Activated gamma-delta T cell treated with anti-CD3 and anti-CD28 coated beads, Interleukin-2, amount 50 U/mL, for 16 hours (primary cell): ENCODE measurements around the gene ASMTL.
"Not testable (repeated sequence)": the region's sequence is repeated elsewhere in the genome, so short reads cannot be mapped to it uniquely, and the experiment has no call there.

Experiments used
- DNase-seq: peaks from one replicate; pipeline ENCODE4 v3.0.0-alpha.2; 2020; ENCODE audit warnings: low read depth

The ASMTL gene

DNA sequence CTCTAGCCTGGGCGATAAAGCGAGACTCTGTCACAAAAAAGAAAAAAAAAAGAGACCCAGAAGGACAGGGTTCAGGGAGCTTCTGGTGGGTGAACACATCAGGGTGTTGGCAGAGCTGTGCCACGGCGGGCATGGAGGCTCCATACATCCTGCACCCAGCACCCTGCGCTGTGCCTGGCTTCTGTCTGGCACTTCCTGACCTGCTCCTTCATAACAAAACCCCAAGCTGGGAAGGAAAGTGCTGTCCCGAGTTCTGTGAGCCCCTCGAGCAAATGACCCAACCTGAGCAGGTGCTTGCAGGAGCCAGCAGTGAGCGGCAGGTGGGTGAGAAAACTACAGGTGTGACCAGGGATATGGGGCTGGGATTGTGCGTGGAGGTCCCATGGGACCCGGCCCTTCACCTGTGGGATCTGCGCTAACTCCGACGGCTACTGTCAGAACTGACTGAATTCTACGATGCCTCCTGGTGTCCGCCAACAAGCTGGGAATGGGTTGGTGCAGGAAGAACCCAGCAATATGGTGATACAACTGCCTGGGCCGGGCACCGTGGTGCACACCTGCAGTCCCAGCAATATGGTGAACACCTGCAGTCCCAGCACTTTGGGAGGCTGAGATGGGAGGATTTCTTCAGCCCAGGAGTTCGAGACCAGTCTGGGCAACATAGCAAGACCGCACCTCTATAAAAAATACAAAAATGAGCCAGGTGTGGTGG, 18.9 kb downstream of the ASMTL start:
- no peak for DNase-seq

DNA sequence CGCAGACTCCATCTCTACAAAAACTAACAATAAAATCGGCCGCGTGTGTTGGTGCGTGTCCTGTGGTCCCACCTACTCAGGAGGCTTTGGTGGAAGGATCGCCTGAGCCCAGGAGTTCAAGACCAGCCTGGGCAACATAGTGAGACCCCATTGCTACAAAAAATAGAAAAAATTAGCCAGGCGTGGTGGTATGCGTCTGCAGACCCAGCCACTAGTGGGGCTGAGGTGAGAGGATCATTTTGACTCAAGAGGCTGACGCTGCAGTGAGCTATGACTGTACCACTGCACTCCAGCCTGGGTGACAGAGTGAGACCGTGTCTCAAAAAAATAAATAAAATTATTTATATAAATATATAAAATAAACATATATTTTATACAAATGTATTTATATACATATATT, 22.3 kb downstream of the ASMTL start:
- no peak for DNase-seq

DNA sequence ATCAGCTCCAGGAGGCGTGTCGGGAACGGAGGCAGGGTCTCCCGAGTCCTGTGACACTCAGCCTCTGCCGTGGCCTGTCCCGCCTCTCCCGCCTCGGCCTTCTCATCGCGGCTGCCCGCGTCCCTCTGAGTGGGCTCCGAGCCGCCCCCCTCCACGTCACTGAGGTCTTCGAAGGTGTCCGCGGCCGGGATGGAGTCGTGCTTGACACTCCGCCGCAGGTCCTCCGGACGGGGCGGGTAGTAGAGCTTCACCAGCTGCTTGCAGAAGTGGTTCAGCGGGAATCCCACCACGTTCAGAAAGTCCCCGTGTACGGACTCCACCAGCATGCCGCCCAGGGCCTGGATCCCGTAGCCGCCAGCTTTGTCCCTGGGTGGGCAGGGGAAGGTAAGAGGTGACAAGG, 25.0 kb downstream of the ASMTL start:
- no peak for DNase-seq

DNA sequence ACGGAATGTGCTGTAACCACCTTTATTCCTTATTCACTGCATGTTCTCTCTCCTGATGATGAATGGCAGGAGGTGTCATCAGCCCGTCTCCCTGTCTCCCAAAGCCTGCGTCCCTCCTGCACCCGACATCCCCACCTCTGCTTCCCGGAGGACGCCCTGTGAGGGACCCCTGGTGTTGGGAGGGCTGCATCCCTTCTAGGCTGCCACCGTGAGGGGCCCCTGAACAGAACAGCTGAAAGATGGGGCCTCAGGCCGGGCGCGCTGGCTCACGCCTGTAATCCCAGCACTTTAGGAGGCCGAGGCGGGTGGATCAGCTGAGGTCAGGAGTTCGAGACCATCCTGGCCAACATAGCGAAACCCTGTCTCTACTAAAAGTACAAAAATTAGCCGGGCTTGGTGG, 26.4 kb downstream of the ASMTL start:
- DNase-seq = not testable (repeated sequence)

DNA sequence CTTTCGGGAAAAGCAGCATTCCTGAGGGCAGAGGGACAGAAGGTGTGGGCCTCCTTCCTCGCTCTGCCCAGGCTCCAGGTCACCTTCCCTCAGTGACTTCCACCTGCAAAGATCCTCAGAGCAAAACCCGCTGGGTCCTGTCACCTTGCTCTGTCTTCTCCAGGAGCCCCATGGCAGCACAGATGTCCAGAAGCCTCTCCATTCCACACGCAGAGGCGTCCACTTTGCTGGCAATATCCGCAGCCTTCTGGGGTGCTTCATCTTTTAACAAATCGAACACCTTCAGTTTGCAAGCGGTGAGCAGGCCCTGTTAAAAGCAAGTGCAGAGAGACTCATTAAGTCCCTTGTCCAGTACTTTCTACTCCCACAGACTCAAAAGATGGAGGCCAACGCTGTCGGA, 27.3 kb downstream of the ASMTL start:
- DNase-seq = no peak

DNA sequence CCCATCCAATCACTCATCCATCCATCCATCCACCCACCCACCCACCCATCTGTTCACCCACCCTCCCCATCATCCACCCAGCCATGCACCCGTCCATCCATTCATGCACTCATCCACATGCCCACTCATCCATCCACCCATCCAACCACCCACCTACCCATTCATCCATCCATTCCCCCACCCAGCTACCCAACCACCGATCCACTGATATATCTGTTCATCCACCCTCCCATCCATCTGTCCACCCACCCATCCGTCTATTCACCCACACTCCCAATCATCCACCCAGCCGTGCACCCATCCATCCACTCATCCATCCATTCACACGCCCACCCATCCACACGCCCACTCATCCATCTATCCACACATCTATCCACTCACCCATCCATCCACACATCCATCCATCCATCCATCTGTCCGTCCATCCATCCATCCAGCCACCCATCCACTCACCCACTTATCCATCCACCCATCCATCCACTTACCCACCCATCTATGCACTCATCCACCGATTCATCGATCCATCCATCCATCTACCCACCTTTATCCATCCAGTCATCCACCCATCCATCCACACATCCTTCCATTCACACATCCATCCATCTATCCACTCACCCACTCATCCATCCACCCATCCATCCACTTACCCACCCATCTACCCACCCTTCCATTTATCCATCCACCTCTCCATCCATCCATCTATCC, 28.4 kb downstream of the ASMTL start:
- no peak for DNase-seq

DNA sequence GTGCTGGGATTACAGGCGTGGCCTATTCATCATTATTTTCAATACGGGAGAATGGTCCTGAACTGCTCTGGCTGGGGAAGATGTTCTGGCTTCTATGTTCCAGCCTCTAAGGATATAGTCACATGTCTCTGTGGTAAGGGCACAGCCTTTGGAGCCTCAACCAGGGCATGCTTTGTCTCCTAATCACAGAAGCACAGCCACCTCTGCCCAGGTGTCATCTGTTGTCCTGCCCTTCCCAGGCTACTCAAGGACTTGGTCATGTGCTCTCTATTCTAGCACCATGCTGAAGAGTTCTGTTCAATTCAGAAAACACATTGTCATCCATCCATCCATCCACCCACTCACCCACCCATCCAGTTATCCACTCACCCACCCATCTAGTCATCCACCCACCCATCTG, 29.5 kb downstream of the ASMTL start:
- DNase-seq = no peak

DNA sequence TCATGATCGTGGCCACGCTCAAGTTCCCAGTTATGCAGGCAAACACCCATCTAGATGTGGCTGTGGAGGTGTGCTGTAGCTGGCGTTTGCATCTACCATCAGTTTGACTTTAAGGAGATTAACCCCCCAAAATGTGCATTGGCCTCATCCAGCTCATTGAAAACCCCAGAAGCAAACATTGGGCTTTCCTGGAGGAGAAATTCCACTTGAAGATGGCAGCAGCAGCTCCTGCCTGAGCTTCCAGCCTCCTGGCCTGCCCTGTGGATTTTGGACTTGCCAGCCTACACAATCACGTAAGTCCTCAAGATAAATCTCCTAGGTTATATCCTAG, 30.6 kb downstream of the ASMTL start:
- DNase-seq = no peak

DNA sequence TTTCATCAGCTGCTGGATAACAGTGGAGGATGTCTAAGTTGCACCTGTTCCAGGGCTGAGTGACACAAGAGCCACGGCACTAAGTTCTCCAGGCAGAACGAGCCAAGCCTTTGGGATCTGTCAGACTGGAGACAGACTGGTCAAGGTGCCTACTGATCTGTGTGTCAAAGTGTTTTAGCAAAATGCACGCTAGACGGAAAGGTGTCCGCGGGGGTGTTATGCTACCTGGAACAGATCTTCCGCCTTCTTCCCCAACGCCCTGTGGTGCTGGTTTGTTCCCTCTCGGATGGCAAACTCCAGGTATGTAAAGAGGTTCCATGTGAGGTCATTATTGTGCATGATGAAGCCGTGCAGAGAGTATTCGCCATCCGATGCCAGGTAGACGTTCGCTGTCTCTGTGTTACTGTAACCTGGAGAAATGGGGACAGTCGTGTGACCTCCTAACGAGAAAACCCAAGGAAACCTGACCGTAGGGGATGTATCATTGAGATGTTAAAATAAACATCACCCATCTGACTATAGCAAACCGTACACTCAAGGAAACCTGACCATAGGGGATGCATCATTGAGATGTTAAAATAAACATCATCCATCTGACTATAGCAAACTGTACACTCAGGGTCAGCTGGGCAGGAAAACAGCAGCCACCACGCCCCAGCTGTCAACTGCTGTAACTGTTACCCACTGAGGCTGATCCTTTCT, 31.1 kb downstream of the ASMTL start:
- DNase-seq = no peak

DNA sequence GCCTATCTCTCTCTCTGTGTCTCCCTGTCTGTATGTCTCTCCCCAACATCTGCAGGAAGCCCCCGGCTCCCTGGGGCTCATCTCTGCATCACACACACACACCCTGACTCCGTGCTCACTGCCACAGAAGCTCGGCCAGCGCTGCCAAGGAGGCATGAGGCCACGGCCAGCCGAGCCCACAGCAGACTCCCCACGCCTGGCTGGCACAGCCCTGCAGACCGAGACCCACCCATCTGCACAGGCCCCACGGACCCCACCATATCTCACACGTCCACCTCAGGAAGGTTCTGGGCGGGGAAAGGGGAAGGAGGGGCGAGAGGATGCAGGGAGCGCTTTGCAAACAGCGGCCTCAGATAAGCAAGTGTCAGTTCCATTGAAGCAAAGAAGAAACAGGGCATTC, 32.3 kb downstream of the ASMTL start:
- no peak for DNase-seq

DNA sequence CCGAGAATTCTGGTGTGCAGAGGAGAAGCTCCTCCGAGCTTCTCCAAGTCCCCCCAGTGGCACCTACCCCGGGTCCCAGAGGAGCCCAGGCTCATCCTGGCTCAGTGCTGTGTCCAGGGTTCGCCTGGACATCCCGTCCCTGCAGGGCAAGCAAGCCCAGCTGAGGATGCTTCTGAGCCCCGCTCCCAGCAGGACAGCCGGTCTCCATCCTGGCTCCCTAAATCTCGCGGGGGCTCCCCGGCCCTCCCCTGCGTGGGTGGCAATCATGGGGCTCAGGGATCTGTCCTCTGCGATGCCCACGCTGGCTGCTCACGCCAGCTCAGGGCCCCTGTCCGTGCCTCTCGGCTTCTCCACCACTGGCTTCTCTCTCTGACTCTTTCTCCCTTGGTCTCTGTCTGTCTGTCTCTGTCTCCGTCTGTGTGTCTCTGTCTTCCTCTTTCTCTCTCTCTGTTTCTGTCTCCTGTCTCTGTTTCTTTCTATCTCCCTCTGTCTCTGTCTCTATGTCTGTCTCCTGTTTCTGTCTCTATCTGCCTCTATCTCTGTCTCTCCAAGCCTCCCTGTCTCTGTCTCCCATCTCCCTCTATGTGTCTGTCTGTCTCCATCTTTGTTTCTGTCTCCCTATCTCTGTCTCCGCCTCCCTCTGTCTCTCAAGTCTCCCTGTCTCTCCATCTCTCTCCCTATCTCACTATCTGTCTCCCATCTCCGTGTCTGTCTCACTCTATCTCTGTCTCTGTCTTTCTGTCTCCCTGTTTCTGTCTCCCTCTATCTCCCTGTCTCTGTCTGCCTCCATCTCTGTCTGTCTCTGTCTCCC, 33.0 kb downstream of the ASMTL start:
- no peak for DNase-seq

DNA sequence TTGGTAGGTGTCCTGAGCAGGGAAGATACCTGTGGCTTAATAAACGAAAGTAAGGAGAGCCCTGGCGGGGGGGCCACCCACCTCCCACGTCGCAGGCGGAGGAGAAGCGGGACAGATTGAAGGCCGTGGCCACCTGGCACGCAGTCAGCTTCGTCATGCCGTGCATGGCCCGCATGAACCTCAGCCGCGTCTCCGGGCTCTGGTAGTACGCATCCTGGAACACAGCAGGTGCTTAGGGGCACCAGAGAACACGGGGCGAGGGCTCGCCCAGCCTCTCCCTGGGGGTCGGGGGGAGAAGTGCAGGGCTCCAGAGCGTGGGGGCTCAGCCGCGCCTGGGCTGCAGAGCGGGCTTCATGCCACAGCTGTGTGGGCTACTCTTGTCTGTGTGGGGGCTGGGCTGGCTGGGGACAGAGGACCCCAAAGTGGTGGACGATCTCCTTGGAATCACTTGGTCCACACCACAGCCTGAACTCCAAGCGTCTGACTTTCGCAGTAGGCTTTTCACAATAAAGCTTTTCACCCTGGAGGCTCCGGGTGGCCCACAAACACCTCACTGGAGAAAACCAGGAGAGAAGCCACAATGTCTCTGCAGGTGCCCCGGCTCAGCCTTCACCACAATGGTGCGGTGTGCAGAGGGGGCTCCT, 33.7 kb downstream of the ASMTL start:
- no peak for DNase-seq

DNA sequence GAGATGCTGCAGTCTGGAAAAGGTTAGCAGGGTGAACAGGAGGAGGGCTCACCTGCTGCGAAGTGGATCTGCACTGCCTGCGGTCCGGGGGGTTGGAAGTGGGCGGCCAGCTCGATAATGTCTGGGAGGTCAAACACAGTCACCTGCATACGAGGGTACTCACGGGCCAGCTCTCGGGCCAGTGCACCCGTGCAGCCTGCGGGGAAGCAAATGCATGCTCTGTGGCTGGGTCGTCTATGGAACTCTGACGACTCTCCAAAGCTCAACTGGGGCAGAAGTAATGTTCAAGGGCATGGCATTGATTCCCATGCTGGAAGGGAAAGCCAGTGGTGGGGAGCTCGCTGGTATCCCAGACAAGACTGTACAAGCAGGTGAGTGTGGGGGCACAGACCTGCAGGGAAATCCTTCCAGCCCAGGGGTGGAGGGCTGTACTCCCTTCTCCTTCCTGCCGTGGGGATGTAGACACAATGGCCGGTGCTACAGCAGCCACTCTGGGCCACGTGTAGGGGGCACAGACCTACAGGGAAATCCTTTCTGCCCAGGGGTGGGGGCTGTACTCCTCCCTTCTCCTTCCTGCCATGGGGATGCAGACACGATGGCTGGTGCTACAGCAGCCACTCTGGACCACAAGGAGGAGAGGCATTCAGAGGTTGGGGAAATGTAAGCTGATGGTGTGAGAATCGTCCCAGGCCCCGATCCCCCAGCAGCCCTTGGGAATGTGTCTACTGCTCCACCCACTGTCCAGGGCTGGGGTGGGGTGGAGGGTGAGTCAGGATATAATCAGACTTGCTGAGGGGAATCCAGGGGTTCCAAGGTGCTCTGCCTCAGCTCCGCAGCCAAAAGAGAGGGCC, 34.6 kb downstream of the ASMTL start:
- no peak for DNase-seq

DNA sequence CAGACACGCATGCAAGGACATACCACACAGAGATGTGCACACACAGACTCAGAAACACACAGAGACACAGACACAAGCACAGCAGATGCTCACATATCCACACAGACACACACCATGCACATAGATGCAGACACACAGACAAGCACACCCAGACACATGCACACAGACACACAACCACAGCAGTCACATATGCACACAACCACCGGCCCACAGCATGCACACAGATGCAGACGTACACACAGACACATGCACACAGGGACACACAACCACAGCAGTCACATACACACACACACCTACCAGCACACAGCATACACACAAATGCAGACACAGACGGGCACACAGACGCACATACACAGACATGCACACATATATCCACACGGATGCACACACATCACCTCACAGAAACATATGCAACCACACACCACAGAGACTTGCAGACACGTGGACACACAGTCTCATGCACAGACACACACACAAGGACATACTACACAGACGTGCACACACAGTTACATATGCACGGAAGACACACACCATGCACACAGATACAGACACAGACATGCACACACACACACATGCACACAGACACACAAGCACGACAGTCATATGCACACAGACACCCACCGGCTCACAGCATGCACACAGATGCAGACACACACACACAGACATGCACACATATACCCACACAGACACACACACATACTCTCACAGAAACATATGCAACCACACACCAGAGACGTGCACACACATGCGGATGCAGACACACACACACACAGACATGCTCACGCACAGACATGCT, 35.5 kb downstream of the ASMTL start:
- DNase-seq = no peak

DNA sequence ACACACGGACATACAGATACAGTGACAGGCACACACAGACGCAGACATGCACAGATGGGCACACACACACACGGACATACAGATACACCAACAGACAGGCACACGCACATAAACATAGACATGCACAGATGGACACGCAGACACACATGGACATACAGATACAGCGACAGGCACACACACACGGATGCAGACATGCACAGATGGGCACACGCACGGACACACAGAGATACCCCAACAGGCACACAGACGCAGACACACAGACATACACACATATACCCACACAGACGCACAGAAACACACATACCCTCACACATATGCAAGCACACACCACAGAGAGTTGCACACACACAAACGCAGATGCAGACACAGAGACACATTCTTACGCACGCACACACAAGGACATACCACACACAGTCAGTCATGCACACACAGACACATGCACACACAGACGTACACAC, 36.4 kb downstream of the ASMTL start:
- no peak for DNase-seq

DNA sequence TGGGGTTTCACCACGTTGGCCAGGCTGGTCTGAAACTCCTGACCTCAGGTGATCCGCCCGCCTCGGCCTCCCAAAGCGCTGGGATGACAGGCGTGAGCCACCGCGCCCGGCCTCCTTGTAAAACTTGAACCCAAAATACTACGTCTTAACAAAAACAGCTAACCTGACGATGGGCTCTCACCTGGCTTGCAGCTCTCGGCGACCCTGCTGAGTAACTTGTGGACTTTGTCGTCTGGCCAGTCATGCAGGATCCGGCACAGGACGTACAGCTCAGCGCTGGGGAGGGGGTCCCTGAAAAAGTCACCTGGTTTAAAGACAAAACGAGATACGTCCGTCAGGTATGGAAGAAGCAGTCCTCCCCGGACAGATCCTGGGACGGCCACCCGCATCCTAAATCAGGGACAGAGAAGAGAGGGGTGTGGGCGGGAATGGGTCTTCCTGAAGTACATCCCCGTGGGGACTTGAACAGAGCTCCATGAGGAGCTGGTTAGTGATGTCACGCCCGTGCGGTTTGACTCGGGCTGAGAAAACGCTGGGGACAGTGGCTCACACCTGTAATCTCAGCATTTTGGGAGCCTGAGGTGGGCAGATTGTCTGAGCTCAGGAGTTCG, 40.1 kb downstream of the ASMTL start:
- no peak for DNase-seq

DNA sequence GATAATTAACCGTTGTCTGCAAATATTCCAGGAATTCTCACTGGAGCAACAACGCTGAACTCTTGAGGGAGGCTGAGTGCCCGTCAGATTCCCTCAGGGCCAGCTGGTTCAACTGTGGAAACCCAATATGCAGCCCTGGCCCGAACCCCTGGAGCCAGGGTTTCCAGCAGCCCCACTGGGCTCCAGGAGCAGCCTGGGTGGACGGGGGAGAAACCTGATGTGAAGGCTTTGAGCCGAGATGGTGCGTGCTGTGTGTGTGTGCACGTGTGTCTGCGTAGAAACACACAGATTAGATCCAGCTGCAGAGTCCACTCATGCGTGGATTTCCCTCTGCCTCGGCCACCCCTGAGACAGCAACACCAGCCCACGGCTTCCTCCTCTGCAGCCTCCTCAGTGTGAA, 41.4 kb downstream of the ASMTL start:
- DNase-seq = no peak

DNA sequence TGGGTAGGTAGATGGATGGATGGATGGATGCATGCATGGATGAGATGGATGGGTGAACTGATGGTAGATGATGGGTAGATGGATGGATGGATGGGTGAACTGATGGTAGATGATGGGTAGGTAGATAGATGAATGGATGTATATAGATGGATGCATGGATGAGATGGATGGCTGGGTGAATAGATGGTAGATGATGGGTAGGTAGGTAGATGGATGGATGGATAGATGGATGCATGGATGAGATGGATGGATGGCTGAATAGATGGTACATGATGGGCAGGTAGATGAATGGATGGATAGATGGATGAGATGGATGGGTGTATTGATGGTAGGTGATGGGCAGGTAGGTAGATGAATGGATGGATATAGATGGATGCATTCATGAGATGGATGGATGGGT, 45.7 kb downstream of the ASMTL start:
- DNase-seq = no peak

DNA sequence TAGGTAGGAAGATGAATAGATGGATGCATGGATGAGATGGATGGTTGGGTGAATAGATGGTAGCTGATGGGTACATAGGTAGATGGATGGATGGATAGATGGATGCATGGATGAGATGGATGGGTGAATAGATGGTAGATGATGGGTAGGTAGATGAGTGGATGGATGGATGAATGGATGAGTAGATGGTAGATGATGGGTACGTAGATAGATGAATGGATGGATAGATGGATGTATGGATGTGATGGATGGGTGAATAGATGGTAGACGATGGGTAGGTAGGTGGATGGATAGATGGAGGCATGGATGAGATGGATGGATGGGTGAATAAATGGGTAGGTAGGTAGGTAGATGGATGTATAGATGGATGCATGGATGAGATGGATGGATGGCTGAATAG, 46.9 kb downstream of the ASMTL start:
- DNase-seq = not testable (repeated sequence)

DNA sequence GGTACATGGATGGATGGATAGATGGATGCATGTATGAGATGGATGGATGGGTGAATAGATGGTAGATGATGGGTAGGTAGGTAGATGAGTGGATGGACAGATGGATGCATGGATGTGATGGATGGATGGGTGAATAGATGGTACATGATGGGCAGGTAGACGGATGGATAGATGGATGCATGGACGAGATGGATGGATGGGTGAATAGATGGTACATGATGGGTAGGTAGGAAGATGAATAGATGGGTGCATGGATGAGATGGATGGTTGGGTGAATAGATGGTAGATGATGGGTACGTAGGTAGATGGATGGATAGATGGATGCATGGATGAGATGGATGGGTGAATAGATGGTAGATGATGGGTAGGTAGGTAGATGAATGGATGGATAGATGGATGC, 48.8 kb downstream of the ASMTL start:
- not testable (repeated sequence) for DNase-seq
